IPS-NIHi11 (cell line): ENCODE data around the gene STC2.
"Not testable (repeated sequence)": the region's sequence is repeated elsewhere in the genome, so short reads cannot be mapped to it uniquely, and the experiment has no call there.

Experiments
- DNase-seq: peaks from one replicate; pipeline ENCODE4 v3.0.0; 2012; ENCODE audit warnings: mixed read lengths, low spot score

STC2 gene

GRCh38 chr5:173327948-173328843, at the start of gene STC2:
TSS of gene STC2 (minus strand) at chr5:173328414. CDS start at chr5:173328193, 221 bp downstream.
- peak; percentile 95 for DNase-seq

GRCh38 chr5:173371400-173371799, 43.2 kb upstream of the STC2 start:
- DNase-seq: no peak

GRCh38 chr5:173363406-173363805, 35.2 kb upstream of the STC2 start:
- not testable (repeated sequence) for DNase-seq

GRCh38 chr5:173355561-173355960, 27.3 kb upstream of the STC2 start:
- no peak for DNase-seq

- no peak for DNase-seq
Observed at GRCh38 chr5:173354645-173355044, 26.4 kb upstream of the STC2 start.

GRCh38 chr5:173352366-173353349, 24.4 kb upstream of the STC2 start:
- no peak for DNase-seq

GRCh38 chr5:173342813-173343755, 14.9 kb upstream of the STC2 start:
- DNase-seq: no peak

GRCh38 chr5:173341961-173342430, 13.8 kb upstream of the STC2 start:
- DNase-seq: no peak

- DNase-seq: no peak
Observed at GRCh38 chr5:173340984-173341383, 12.8 kb upstream of the STC2 start.

- no peak for DNase-seq
Observed at GRCh38 chr5:173340451-173340850, 12.2 kb upstream of the STC2 start.

GRCh38 chr5:173339286-173339685, 11.1 kb upstream of the STC2 start:
- no peak for DNase-seq

- DNase-seq: no peak
Observed at GRCh38 chr5:173338380-173339015, 10.3 kb upstream of the STC2 start.

GRCh38 chr5:173334808-173335207, 6.6 kb upstream of the STC2 start:
- DNase-seq: no peak

GRCh38 chr5:173333925-173334661, 5.9 kb upstream of the STC2 start:
- no peak for DNase-seq

- DNase-seq: peak; percentile 84
Observed at GRCh38 chr5:173331956-173332479, 3.8 kb upstream of the STC2 start.

- DNase-seq: no peak
Observed at GRCh38 chr5:173331287-173331686, 3.1 kb upstream of the STC2 start.

GRCh38 chr5:173330338-173331206, 2.4 kb upstream of the STC2 start:
- DNase-seq: no peak

GRCh38 chr5:173329491-173330337, 1.5 kb upstream of the STC2 start:
- DNase-seq: peak; percentile 65
